22Rv1 (cell line): ENCODE measurements around the gene NKD1.

Experiments used
- CTCF ChIP-seq: fragments of 450-650 bp; IDR thresholded peaks from 2 replicates; pipeline ENCODE4 v1.5.1; 2017; ENCODE audit warnings: mild to moderate bottlenecking
- ZFX ChIP-seq: fragments of 450-650 bp; IDR thresholded peaks from 2 replicates; pipeline ENCODE4 v1.6.1; 2017; ENCODE audit warnings: antibody characterized with exemption, borderline replicate concordance

- TF ChIP-seq CTCF (no peak), ZFX (no peak)
These were observed 67.7 kb downstream of the NKD1 start for GRCh38 chr16:50615891-50616290.
